ENCODE measurements around the gene B3GNT9. TPM values are rescaled to one million over a fixed set of nuclear protein-coding genes. Genes with fewer than 3 reads are reported as not detected.
A peak's percentile ranks its signal among the peaks of the same experiment; 100 is the strongest.

B3GNT9 gene
- total RNA-seq, 3 donors from 2014 or later (not counting 1 experiment from before 2014, with no cell fraction given) = 0.80 to 1.3 (median 1.0) TPM

DNA sequence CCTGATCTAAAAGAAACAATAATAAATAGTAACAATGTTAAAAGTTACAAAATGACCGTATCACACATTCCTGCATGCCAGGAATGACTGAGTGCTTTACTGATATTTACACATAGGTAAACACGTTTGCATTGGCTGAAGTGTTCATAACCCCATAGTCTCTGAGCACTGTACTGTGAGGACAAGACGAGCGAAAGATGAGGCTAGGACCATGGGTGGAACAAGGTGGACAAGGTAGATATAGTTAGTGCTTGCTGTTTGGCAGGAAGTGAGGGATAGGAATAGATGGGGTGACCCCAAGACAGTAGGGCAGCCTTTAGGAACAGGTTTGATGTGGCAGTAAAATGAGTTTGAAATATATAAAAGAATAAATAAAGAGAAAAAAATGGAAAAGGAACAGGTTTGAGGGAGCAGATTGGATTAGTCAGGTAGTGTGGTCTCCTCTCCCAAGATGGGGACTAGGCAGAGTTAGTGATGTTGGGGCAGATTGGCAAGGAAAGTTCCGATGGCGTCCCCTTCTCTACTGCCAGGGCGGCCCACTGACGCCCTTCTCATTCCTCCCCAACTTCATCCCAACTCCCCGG lies 40.7 kb upstream of the B3GNT9 start:
- Mint-ChIP-seq H3K36me3 (peaks cover 8% of the 10 kb centered on the region), H3K27ac (peak overlapping the region; percentile 75 to 86)
- WGBS (ENCODE audit: insufficient coverage) = 27% methylated on average over 9 of the region's 9 CpGs

GRCh38 chr16:67190448-67191399 lies 39.9 kb upstream of the B3GNT9 start:
- H3K9me3 ChIP-seq (ENCODE audit: control insufficient read depth, insufficient read depth, low read length) = no peaks in the 10 kb centered on the region
- Mint-ChIP-seq H3K36me3 (peaks cover under 1% of the 10 kb centered on the region), H3K9me3 (no peaks in the 10 kb centered on the region), H3K4me3 (peak overlapping the region; percentile 92), H3K27me3 (ENCODE audit: low read depth in 2 of 2) (no peaks in the 10 kb centered on the region), H3K27ac (peak overlapping the region; percentile 75 to 86), H3K4me1 (peaks cover 20 to 39% of the 10 kb centered on the region in 2 donors)
- H3K36me3 ChIP-seq (ENCODE audit: control insufficient read depth, insufficient read depth, low read length) = peaks cover 16% of the 10 kb centered on the region
- TF ChIP-seq, protein P1, sequence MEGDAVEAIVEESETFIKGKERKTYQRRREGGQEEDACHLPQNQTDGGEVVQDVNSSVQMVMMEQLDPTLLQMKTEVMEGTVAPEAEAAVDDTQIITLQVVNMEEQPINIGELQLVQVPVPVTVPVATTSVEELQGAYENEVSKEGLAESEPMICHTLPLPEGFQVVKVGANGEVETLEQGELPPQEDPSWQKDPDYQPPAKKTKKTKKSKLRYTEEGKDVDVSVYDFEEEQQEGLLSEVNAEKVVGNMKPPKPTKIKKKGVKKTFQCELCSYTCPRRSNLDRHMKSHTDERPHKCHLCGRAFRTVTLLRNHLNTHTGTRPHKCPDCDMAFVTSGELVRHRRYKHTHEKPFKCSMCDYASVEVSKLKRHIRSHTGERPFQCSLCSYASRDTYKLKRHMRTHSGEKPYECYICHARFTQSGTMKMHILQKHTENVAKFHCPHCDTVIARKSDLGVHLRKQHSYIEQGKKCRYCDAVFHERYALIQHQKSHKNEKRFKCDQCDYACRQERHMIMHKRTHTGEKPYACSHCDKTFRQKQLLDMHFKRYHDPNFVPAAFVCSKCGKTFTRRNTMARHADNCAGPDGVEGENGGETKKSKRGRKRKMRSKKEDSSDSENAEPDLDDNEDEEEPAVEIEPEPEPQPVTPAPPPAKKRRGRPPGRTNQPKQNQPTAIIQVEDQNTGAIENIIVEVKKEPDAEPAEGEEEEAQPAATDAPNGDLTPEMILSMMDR (IDR thresholded peaks at IDR 0.05) = no peak
- H3K4me1 ChIP-seq (ENCODE audit: control insufficient read depth, insufficient read depth, low read length) = peaks cover 26% of the 10 kb centered on the region
- ATAC-seq = no peak
- 92% methylated on average over 11 of the region's 13 CpGs for WGBS (ENCODE audit: insufficient coverage)
- DNase-seq = no peak
- H3K4me3 ChIP-seq (ENCODE audit: low read length) = no peak overlapping the region
- intact Hi-C loops (cut with micrococcal nuclease) = no loop called here
- no peak overlapping the region for H3K27ac ChIP-seq (ENCODE audit: low read length)
- peaks cover 2% of the 10 kb centered on the region for H3K27me3 ChIP-seq (ENCODE audit: control insufficient read depth, insufficient read depth, low read length)

More for the DNA sequence above, 40.7 kb upstream of the B3GNT9 start:
- Histone ChIP-seq H3K27me3 (ENCODE audit: control insufficient read depth, insufficient read depth, low read length) (no peaks in the 10 kb centered on the region), H3K4me3 (ENCODE audit: low read length) (peak overlapping the region; percentile 25), H3K27ac (ENCODE audit: low read length) (no peak overlapping the region), H3K4me1 (ENCODE audit: control insufficient read depth, insufficient read depth, low read length) (peaks cover 25% of the 10 kb centered on the region), H3K36me3 (ENCODE audit: control insufficient read depth, insufficient read depth, low read length) (peaks cover 24% of the 10 kb centered on the region), H3K9me3 (ENCODE audit: control insufficient read depth, insufficient read depth, low read length) (no peaks in the 10 kb centered on the region)
- Mint-ChIP-seq H3K4me1 (peaks cover 28 to 46% of the 10 kb centered on the region in 2 donors), H3K9me3 (no peaks in the 10 kb centered on the region), H3K4me3 (peak overlapping the region; percentile 92), H3K27me3 (ENCODE audit: low read depth in 2 of 2) (no peaks in the 10 kb centered on the region)
- DNase-seq (no peak), ATAC-seq (no peak)
- intact Hi-C loops (cut with micrococcal nuclease) = no loop called here
- TF ChIP-seq, protein P1 (IDR thresholded peaks at IDR 0.05) = no peak

DNA sequence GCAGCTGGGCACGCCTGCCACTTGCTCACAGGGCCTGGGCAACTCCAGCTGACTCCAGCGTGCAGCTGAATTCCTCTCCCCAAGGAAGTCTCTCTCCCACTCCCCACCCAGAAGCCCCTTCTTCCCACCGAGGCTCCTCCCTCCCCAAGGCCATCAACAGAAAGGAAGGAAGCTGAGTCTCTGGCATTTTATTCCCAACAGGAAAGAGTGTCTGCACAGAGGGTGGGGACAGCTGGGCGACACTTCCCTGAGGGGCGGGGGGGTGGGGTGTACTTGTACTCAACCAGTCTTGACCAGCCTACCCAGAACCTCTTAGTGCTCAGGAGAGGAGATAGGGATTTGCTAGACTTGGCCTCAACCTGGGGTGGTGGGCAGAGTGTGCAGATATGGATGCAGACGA lies 39.2 kb upstream of the B3GNT9 start, which contains the start of gene EXOC3L1:
Gene EXOC3L1, minus strand, starts transcription at position 96 of the 400 bp plus-strand sequence. CDS start 460 bp downstream, outside the sequence.
- ATAC-seq = no peak
- Mint-ChIP-seq H3K9me3 (no peaks in the 10 kb centered on the region), H3K4me3 (peak within 1 kb of the TSS; percentile 92), H3K27me3 (ENCODE audit: low read depth in 2 of 2) (peaks cover 0 to 5% of the 10 kb centered on the region in 2 donors), H3K4me1 (peaks cover 24 to 42% of the 10 kb centered on the region in 2 donors), H3K36me3 (no peaks in the 10 kb centered on the region), H3K27ac (no peak within 1 kb of the TSS)
- TF ChIP-seq, protein P1 (IDR thresholded peaks at IDR 0.05) = no peak
- no peak for DNase-seq
- Histone ChIP-seq H3K4me1 (ENCODE audit: control insufficient read depth, insufficient read depth, low read length) (peaks cover 32% of the 10 kb centered on the region), H3K9me3 (ENCODE audit: control insufficient read depth, insufficient read depth, low read length) (no peaks in the 10 kb centered on the region), H3K27me3 (ENCODE audit: control insufficient read depth, insufficient read depth, low read length) (peaks cover 2% of the 10 kb centered on the region), H3K4me3 (ENCODE audit: low read length) (no peak within 1 kb of the TSS), H3K36me3 (ENCODE audit: control insufficient read depth, insufficient read depth, low read length) (peaks cover 9% of the 10 kb centered on the region), H3K27ac (ENCODE audit: low read length) (no peak within 1 kb of the TSS)
- intact Hi-C loops (cut with micrococcal nuclease) = no loop called here
- WGBS (ENCODE audit: insufficient coverage) = 69% methylated on average over 6 of the region's 6 CpGs
